Measurements from ENCODE around the gene FUOM. TPM values are rescaled to one million over a fixed set of nuclear protein-coding genes. Genes with fewer than 3 reads are reported as not detected.
"Not testable (repeated sequence)": the region's sequence is repeated elsewhere in the genome, so short reads cannot be mapped to it uniquely, and the experiment has no call there.

Gene FUOM
- polyA plus RNA-seq, 10 donors: 2.6 to 9.3 (median 4.7) TPM

DNA sequence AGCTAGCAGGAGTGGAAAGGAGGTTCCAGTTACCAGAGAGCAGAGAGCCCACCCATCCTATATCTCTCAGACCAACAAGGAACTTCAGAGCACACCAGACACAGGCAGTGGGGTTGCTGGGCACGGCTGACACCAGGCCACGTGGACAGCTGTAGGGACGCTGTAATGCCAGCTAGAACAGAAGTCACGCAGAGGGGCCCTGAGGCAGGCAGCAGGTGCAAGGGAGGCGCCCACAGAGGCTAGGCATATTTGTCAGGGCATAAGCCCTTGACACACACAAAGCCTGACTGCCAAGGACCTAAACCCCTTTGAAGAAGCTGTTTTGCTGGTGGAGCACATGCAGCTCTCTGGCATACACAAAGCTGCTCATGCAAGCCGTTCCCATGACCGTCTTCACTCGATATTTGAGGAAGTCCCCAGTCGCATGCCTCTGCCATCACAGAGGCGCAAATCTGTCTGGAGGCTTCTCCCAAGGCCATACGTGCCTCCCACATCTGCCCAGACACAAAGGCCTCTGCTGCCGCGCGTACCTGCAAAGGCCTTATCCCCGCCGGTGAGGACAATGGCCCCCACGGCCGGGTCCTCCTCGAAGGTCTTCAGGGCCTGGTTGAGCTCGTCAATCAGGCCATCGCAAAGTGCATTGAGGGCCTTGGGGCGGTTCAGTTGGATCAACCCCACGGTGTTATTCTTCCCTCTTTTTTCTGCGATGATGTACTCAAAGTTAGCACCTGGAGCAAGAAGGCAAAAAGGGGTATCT is 12.4 kb upstream of the FUOM start:
- peak in 1 of 3 donors; percentile 18 for DNase-seq

- DNase-seq: no peak
Observed at GRCh38 chr10:133368153-133368552, 10.3 kb upstream of the FUOM start.

- not testable (repeated sequence) for DNase-seq
Observed at GRCh38 chr10:133367461-133367860, 9.6 kb upstream of the FUOM start.

- no peak for DNase-seq
Observed at GRCh38 chr10:133366751-133367150, 8.9 kb upstream of the FUOM start.

DNA sequence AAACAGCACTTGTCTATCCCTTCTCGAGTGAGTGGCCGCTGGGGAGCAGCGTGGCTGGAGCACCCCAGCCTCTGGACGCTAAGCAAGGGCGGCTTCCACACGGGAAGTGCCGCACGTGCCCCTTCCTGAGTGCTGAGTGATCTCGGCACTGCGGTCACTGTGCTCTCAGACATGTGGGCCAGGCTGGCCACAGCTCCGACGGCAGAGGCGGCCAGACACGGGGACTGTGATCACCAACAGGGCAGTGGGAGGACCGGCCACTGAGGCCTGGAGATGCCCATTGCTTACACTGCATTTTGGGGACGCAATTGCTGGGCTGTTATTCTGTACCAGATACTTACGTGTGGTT is 8.3 kb upstream of the FUOM start:
- DNase-seq: no peak

DNA sequence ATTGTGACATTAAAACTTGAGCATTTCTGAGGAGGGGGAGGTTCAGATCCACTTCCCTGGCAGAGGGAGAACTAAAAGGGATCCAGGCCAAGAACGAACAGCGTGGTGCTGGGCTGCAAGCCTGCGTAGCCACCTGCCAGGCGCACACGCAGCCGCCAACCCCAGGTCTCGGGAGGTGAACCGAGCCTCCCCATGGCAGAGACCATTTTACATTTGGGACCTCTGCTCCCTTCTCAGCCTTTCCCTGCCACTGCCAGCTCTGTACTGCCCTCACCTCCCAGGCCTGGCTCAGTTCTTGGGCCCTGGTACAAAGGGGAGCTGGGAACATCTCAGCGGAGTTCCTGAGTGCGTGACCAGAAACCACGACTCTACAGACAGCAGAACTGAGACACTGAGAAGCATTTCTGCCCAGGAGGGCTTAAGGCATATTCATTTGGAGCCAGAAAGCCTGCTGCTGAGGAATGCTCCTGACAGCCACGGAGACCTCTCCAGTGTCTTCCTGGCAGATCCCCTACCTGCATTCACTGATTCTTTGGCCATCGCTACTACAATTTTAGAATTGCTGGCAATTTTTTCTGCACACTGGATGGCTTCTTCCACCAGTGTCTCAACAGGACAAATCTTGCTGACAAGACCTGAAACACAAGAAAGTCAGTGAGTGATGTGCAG is 7.8 kb upstream of the FUOM start:
- no peak for DNase-seq

- no peak for DNase-seq
Observed at GRCh38 chr10:133364645-133365431, 7.0 kb upstream of the FUOM start.

- DNase-seq: no peak
Observed at GRCh38 chr10:133362846-133363245, 5.0 kb upstream of the FUOM start.

GRCh38 chr10:133361773-133362441 is 4.1 kb upstream of the FUOM start:
- no peak for DNase-seq

DNA sequence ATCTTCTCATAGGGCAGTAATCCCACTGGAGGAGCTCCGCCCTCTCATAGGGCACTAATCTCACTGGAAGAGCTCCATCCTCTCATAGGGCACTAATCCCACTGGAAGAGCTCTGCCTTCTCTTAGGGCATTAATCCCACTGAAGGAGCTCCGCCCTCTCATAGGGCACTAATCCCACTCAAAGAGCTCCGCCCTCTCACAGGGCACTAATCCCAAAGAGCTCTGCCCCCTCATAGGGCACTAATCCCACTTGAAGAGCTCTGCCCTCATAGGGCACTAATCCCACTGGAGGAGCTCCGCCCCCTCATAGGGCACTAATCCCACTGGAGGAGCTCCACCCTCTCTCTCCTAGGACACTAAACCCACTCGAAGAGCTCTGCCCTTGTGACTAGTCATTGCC is 3.4 kb upstream of the FUOM start:
- DNase-seq: no peak

DNA sequence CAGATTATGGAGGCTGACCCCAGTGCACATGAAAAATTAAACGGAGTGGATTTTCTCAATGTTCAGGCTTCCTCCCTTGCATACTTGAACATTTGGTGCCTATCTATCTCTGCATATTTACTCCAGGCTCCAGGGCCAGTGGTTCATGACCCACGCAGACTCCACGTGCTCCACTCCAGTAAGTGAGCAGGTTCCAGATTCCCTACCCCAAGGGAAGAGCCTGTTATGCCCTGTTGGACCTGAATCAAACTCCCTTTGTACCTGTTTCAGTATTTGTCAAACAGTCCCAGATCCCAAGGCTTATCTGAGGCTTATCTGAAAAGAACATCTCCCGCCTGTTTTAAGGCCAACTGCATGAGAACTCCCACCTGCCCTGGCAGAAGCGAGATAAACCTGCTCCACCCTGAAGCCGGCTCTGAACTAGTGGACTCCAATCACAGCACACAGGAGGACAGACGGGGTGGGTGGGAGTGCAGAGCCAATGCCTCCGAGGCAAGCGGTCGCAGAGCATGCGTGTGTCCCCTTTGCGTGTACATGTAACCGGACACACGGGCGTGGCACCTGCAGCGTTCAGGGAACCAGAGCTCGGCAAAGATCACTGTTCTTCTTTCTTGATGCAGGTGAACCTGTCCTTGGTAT is 2.3 kb upstream of the FUOM start:
- no peak for DNase-seq

DNA sequence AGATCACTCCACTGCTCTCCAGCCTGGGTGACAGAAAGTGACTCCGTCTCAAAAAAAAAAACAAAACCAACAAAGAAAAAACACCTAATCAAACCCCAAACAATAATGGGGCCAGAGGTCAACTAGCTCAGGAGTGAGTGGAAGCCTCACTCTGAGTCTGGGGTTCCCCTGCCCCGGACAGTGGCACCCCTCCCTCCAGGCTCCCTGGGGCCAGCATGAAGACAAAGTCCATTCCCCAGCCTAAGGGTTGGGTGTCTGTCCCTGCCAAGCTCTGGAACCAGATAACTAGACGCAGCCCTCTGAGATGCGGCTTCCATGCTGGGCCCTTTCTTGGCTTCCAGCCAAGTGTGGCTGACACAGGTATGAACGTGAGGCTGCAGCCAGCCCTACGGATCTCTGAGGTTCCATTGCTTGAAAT is 1.7 kb upstream of the FUOM start:
- no peak for DNase-seq

- no peak for DNase-seq
Observed at GRCh38 chr10:133358925-133359310, 1.1 kb upstream of the FUOM start.

DNA sequence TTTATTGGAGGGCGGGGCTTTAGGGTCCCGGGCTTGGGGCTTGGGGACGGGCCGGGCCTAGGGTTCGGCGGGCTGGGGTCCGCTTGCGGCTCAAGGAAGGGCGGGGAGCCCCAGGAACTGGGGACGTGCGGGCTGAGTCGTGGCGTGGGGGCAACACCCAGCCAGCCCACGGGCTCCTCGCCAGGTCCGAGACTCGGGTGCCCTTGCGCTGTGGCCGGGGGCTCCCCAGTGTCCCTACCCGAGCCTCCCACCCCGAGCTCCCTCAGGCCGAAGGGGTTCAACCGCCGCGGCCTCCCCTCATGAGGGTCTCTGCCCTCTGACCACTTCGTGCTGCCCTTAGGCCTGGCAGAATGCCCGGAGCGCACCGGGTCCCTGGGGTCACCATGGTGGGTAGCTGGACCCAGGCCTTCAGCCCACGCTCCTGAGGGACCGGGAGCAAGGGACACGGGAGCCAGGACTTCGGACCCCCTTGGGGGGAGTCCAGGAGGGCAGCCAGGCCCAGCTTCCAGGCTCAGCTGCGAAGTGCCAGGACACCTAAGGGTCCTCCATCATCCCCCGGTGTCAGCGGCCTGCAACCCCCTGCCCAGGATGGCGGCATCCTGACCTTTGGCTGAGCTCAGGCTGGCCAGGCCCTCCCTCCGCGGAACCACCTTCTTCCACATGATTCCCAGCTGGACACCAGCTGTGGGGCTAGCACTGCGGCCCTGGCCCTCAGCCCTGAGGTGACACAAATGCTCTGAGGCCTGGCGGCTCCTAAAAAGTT is 524 bp upstream of the FUOM start:
- peak in 1 of 3 donors; percentile 33 for DNase-seq

DNA sequence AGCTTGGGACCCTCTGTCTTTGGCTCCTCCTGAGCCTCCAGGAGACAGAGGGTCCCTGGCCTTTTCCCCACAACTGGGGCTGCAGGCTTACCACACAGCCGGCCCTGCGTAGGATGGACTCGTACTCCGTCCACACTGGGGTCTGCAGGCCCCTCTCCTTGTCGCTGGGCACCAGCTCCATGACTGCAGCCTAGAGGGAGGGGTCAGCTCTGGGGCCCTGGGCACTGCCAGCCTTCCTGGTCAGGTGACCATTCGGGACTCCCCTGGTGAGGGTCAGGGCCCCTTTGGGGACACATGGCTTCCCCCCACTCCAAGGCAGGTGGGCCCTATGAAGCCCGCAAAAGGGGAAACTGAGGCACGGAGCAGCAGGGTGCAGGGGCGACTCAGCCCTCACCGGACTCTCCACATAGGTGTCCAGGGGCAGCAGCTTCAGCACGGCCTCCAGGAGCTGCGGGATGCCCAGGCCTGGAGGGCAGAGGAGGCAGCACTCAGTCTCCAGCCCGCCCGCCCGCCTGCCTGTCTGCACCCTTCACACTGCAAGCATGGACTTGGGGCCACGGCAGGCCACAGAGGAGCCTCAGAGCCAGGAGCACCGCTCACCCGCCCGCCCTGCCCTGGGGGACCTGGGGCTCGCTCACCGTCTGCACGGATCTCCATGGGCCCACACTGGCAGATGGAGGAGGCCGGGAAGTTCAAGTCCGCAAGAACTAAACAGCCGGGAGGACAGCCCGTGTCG is 1.1 kb downstream of the FUOM start:
- DNase-seq: no peak

- no peak for DNase-seq
Observed at GRCh38 chr10:133355991-133356390, 1.8 kb downstream of the FUOM start.

GRCh38 chr10:133355266-133355665 is 2.6 kb downstream of the FUOM start:
- DNase-seq: no peak

DNA sequence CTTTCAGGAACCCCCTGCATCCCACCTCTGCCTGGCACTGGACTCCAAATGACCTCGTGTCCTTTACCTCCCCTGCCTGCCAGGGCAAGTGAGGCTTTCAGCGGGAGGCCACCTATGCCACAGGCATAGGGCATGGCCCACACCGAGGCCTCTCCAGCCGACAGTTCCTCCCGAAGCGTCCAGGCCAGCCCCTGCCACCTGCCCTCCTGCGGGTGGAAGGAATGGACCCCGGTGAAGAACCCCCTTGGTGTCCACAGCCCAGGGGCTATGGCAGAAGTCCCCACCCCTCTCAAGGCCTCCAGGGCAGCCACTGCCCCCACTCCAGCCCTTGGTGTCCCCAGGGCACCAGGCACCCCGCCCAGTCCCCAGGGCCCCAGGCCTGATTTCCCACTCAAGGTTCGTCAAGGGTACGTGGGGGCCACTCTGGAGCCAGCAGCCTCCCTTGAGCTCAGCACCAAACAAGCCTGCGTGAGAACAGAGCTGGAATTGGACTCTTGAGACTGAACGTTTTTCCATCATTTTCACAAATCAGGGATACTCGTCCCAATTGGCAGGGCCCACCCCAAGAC is 3.1 kb downstream of the FUOM start:
- DNase-seq: no peak

DNA sequence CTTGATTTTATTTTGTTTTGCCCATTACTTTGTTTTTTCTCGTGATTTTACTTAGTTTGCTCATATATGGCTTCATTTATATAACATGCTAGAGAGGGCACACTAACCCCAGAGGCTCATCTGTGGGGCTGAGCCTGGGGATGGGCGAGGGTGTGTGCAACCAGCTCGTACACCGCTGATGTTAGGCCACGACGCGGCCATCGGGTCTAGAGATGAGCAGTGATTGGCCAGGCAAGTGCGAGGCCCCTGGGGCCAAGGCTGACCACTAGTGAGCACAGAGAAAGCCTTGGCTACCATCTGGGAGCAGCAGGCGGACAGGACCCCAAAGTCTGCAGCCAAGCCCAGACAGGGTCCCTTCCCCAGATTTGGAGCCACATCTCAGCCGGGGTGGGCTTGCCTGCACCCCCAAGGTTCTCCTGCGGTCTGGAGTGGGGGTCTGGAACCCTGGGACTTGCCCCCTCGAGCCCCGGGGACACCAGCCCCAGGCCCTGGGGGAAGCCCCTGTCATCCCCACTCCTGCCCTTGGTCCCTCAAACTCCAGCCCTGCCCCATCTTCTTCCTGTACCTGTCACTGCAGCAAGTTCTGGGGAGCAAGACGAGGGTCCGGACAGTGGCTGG is 3.7 kb downstream of the FUOM start:
- DNase-seq: no peak

Data from muscle of back (tissue), 11 donors.